Measurements from ENCODE around the gene CLEC12A.
"Not testable (repeated sequence)": the region's sequence is repeated elsewhere in the genome, so short reads cannot be mapped to it uniquely, and the experiment has no call there.

The CLEC12A gene

DNA sequence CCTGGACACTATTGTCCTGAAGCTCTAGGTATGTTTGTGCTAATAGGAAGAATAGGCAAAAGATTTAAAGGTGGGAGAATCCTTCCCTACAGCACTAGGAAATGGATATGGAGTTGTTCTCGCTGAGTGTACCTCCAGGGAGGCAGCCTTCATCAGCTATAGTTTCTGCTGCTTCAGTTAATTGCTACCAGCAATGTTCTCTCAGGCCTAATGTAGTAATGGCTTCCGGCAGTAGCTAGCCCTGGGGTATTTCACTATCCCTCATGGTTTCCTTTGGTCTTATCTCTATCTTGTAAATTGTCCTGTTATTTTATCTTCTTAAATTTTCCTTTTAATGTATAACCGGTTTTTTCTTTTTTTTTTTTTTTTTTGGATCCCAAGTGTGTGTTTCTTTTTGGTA lies 9.3 kb upstream of the CLEC12A start:
- in situ Hi-C loops (cut with MboI; ENCODE audit: low sequenced_read_pairs) = no loop called here

DNA sequence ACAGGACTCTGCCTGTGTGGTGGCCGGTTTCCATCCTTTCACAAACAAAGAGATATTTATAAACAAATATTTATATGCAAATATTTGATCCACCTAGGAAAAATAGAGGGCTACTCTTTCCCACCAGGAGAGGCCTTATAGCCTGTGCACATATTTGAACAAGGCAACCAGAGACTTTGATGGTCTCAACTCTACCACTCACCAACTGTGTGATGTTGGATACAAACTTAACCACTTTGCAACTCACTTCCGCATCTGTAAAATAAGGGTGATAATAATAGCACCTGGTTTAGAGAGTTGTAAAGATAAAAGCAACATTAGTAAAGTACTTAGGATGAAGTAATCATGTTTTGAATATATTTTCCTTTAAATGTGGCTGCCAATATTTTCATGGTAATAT lies 1.5 kb upstream of the CLEC12A start:
- in situ Hi-C loops (cut with MboI; ENCODE audit: low sequenced_read_pairs) = no loop called here

DNA sequence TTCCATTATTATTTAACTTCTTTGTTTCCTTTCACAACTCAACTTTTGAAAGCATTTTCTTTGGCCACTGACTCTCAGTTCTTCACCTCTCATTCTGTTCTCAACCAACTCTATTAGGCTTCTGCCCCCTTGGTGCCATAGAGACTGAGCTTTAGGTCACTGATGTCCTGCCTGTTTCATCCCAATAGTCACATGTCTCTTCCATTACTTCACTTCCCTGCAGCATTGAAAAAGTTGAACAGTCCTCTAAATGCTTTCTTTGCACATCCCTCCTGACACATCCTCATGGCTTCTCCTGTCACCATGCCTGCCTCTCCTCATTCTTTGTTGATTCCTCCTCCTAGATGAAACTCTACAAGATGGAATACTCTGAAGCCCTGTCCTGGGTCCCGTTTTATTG lies 2.7 kb downstream of the CLEC12A start:
- in situ Hi-C loops (cut with MboI; ENCODE audit: low sequenced_read_pairs) = no loop called here

DNA sequence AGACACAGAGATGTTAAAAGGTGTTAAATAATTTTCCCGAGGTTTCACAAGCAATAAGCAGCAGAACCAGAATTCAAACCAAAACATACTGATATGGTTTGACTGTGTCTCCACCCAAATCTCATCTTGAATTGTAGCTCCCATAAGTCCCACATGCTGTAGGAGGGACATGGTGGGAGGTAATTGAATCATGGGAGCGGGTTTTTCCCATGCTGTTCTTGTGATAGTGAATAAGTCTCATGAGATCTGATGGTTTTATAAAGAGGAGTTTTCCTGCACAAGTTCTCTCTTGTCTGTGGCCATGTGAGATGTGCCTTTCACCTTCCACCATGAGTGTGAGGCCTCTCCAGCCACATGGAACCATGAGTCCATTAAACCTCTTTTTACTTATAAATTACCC lies 3.5 kb downstream of the CLEC12A start:
- in situ Hi-C loops (cut with MboI; ENCODE audit: low sequenced_read_pairs) = not testable (repeated sequence)

DNA sequence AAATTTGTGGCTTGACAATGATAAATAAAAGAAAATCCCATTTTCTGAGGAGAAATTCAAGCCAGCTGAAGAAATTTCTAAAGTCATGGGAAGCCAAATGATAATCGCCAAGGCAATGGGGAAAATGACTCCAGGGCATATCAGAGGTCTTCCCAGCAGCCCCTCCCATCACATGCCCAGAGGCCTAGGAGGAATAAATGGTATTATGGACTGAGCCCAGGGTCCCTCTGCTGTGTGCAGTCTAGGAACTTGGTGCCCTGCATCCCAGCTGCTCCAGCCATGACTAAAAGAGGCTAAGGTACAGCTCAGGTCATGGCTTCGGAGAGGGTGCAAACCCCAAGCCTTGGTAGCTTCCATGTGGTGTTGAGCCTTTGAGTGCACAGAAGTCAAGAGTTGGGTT lies 4.4 kb downstream of the CLEC12A start:
- in situ Hi-C loops (cut with MboI; ENCODE audit: low sequenced_read_pairs) = no loop called here

DNA sequence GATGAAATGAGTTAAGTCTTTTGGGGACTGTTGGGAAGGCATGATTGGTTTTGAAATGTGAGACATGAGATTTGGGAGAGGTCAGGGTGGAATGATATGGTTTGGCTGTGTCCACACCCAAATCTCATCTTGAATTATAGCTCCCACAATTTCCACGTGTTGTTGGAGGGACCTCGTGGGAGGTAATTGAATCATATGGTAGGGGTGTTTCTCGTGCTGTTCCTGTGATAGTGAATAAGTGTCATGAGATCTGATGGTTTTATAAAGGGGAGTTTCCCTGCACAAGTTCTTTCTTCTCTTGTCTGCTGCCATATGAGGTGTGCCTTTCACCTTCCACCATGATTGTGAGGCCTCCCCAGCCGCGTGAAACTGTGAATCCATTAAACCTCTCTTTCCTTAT lies 5.4 kb downstream of the CLEC12A start:
- in situ Hi-C loops (cut with MboI; ENCODE audit: low sequenced_read_pairs) = not testable (repeated sequence)

DNA sequence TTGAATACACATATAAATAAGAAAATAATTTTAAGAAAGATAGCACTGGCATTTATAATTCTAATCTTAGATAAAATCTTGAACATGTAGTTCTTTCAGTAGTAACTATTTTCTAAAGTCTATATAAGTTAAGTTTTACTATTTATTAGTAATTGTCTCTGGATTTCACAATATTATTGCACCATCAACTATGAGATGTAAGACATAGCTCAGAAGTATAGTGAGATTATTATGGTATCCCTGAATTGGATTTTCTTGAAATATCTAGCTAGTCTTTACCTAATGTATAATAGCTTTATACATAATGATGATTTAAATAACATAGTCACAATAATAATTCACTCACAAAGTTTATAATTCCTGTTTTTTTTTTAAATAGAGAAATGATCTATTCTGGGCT lies 6.7 kb downstream of the CLEC12A start:
- in situ Hi-C loops (cut with MboI; ENCODE audit: low sequenced_read_pairs) = no loop called here

DNA sequence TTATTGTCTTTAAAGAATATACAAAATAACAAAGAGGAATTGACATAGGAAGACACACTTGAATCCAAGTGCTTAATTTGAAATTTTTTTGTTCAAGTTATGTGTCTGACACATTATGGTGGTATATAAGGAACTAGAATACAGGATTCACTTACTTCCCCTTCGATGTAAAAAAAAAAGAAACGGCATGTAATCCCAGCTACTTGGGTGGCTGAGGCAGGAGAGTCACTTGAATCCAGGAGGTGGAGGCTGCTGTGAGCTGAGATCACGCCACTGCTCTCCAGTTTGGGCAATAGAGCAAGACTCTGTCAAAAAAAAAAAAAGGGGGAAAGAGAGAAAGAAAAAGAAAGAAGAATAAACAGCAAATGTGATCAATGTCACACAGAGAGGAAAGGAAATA lies 8.9 kb downstream of the CLEC12A start:
- in situ Hi-C loops (cut with MboI; ENCODE audit: low sequenced_read_pairs) = no loop called here

DNA sequence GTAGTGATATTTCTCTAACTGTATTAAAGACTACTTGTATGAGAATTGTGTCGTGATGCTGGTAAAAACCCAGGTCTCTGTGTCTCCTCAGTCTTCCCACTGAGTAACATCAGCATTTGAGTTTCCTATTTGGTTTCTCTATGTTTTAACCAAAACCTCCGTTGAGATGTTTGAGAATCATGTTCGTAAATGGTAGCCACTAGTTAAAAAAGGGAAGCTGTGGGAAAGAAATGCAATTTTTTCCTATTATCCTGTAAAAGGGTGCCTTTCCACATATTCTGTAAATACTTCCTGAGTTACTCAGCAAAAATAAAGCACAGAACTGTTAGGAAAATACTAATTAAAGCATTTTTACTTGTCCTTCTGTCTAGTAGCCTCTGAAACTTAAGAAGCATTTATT lies 20.7 kb downstream of the CLEC12A start:
- in situ Hi-C loops (cut with MboI; ENCODE audit: low sequenced_read_pairs) = no loop called here

DNA sequence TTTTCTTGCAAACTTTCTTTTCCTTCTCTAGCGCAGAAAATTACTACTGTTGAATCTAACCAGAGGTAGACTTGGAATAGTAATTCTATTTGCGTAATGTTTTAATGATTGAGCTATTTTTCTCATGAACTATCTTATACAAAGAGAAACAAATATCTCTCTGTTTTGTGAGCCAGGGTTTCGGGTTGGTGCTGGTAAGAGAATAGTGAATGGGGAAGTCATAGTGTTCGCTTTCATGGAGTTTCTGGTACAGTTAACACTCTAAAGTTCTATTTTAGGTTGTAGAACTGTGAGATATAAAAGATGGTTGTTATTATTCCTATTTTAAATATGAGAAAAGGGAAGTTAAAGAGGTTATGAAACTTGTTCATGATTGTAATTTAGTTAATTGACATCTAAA lies 21.1 kb downstream of the CLEC12A start:
- in situ Hi-C loops (cut with MboI; ENCODE audit: low sequenced_read_pairs) = no loop called here

DNA sequence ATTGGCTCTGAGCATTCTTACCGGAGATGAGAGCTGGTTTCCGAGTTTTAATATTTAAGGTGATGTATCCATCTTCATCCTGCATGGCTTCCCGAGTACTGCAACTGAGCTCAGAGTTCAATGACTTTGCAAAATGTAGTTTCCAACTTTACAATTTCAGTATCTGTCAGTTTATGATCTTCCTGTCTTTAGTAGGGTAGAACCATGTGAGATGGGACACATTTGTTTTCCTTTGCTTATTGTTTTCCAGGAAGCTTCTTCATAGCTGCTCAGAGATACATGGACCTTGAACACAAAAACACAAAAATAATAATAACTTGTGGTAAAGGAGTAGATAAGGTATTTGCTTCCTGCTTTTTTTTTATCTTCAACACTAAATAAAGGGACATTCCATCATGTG lies 27.8 kb downstream of the CLEC12A start, which contains the start of gene CLEC1B:
Gene CLEC1B, minus strand, starts transcription at position 106 of the 400 bp plus-strand sequence. Its CDS starts 21 bp downstream, at position 85.
- in situ Hi-C loops (cut with MboI; ENCODE audit: low sequenced_read_pairs) = no loop called here

DNA sequence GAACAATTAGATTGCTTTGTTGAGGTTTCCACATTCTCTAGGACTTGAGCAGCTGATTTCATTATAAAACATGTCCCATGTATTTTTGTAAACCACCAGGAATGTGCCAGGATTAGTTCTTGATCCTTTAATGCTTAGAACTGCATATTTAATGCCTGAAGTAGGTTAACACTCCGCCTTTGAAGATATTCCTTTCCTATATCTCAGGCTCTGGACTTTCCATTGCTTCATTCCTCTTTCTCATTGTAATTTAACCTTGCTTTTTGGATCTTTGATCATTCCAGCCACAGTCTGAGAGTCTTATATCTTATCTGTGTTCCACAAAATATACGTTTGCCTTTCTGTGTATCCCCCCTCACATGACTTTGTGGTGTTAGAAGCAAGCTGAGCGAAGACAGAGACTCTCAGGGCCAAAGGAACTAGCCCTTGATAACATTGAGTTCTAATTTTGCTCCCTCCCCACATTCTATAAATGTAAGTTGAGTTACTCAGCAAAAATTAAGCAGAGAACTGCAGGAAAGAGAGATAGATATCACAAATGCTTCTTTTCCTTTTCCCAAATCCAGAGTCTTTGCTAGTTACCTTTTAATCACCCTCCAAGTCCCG lies 30.1 kb downstream of the CLEC12A start:
- in situ Hi-C loops (cut with MboI; ENCODE audit: low sequenced_read_pairs) = no loop called here

DNA sequence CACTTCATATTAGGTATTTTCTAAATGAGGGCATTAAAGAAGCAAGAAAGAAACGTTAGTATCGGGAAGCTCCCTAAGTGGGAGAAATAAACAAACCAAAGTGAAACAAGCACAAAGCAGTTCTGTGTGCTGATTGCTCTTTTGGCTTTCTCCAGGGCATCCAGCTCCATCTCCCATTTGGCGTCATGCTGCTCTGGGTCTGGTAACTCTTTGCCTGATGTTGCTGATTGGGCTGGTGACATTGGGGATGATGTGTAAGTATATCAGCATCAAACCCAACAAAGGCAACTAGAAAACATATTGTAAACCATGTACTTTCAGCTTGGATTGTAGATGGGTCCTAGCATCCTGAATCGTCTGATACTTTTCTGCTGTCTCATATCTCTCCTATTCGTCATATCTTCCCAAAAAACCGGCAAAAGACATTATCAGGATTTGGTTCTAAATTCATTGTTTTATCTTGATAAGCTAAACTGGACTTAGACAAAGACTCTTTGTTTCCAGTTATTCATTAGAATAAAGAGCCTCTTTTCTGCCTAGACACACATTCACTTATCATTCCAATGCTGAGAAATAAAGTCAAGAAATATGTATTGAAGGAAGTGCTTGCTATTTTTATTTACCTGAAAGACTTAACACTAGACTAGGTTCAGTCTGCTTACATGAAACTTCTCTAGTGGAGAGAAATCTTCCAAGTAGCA lies 41.6 kb downstream of the CLEC12A start:
- in situ Hi-C loops (cut with MboI; ENCODE audit: low sequenced_read_pairs) = no loop called here

DNA sequence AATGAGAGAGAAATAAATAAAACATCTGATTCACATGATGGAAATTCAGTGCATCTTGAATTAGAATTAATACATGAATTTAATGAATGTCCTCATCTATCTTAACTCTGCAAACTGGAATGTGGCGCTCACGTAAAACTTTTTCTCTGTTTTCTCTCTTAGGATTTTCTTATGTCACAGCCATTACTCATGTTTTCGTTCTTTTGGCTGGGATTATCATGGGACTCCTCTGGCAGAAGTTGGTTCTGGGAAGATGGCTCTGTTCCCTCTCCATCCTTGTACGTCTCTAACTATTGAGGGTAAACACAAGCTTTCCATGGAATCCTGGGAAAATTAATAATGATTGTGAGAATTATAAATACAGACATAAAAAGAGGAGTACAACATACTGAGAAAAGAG lies 44.2 kb downstream of the CLEC12A start:
- in situ Hi-C loops (cut with MboI; ENCODE audit: low sequenced_read_pairs) = no loop called here

DNA sequence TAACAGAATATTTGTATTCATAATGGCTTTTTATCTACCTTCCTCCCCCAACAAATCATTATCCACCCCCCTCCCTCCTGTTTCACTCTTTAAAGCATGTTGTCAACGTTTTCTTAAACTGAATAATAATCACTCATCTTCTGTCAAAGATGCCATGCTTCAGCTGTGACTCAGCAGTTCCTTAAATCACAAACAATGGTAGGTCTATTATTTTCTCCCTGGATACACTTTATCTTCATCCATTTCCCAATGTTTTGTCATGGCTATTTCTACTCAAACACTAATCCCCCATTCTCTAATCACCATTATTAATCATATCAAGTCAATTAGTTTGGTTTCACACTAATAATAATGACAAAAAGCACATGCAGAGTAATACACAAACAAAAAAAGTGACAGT lies 45.7 kb downstream of the CLEC12A start:
- in situ Hi-C loops (cut with MboI; ENCODE audit: low sequenced_read_pairs) = no loop called here

DNA sequence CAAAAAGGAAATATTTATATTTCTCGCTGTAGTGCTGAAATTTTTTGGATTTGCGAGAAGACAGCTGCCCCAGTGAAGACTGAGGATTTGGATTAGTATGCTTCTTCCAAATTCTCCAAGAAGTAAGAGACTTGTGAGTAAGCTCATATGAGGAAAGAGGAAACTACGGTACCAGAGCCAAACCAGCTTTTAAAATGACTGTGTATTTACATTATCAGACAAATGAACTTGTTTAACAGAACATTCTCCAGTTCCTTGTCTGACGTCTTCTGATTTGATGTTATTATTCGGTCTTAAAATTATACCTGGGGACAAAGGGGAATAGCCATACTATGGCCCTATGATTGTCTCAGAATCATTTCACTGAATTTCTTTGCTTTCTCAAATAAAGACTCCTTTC lies 47.2 kb downstream of the CLEC12A start:
- in situ Hi-C loops (cut with MboI; ENCODE audit: low sequenced_read_pairs) = no loop called here

DNA sequence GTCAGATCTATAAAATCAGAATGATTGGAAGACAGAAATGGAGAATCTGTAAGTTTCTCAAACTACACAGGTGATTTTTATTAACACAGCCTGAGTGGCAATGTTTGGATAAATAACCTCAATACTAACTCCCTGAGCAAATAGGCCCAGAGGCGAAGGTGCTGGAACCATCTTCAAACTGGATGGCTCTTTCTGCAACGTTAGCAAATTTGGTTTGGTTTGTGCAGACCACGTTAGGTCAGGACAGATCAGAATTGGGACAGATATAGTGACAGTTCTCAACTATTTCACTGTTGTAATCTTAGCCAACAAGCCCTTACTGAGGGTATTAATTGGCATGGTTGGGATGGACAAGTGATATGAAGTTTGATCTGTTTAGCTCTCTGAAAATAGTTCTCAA lies 50.1 kb downstream of the CLEC12A start:
- in situ Hi-C loops (cut with MboI; ENCODE audit: low sequenced_read_pairs) = no loop called here

DNA sequence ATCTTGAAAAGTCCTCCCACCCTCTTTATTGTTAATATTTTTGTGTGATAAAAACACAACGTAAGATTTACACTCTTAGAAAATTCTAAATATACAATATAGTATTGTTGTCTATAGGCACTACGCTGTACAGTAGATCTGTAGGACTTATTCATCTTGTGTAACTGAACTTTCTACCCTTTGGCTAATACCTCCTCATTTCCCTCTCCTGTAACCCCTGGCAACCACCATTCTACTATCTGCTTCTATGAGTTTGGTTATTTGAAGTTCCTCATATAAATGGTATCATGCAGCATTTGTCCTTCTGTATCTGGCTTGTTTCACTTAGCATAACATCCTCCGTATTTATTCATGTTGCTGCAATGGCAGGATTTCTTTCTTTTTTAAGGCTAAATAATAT lies 54.0 kb downstream of the CLEC12A start:
- in situ Hi-C loops (cut with MboI; ENCODE audit: low sequenced_read_pairs) = no loop called here

DNA sequence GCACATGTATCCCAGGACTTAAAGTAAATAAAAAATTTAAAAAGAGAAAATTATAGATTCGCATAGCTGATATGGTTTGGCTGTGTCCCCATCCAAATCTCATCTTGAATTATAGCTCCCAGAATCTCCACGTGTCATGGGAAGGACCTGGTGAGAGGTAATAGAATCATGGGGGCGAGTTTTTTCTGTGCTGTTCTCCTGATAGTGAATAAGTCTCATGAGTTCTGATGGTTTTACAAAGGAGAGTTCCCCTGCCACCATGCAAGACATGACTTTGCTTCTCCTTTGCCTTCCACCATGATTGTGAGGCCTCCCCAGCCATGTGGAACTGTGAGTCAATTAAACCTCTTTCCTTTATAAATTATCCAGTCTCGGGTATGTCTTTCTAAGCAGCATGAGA lies 55.5 kb downstream of the CLEC12A start:
- in situ Hi-C loops (cut with MboI; ENCODE audit: low sequenced_read_pairs) = not testable (repeated sequence)

DNA sequence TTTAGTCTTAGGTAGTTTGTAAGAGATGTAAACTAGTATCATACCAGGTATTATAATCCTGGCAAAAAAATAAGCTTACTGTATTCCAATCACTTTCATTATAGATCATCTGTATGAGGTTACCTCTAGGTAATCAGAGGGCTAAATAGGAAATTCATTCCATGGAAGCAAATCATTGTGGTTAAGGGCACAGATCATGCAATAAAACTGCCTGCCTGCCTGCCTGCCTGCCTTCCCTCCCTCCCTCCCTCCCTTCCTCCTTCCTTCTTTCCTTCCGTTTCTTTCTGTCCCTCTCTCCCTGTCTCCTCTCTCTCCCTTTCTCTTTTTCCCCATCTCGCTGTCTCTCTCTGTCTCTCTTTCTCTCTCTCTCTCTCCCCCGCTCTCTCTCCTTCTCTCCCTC lies 56.1 kb downstream of the CLEC12A start:
- in situ Hi-C loops (cut with MboI; ENCODE audit: low sequenced_read_pairs) = no loop called here

DNA sequence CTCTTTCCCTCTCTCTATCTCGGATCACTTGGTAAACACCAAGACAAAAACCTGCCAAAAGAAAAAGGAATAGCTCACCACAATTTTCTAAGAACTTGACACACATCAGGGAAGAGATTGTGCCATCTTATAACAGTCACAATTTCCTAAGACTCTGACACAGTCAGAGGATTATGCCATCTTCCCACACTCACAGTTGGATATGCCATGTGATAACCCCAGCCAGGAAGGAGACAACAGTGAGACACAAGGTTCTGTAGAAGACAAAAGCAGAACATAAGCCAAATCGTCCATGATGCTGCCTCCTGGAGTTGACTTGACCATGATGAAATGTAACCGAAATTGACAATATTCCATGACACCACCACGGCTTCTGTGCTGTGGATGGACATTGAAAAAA lies 56.5 kb downstream of the CLEC12A start:
- in situ Hi-C loops (cut with MboI; ENCODE audit: low sequenced_read_pairs) = no loop called here

DNA sequence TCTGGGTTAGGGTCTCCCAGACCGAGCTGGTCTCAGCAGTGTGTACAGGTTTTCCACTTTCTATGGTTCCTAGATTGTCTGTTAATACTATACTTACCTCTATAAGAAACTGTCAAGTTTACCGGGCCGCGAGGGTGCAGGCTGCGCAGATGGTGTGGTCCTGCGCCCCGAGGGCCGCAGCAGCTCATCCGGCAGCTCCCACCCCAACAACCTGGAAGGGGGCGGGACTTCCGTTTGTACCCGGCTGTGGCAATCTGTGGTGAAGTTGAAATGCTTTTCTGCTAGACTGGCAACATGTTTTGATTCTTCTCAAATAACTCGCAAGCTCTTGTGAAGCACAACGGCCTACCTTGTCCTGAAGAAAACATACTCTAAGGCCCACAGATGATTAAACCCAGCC lies 59.2 kb downstream of the CLEC12A start, which contains the start of gene CLEC9A:
Gene CLEC9A, plus strand, starts transcription at position 237 of the 400 bp plus-strand sequence. CDS start 22,006 bp downstream, outside the sequence.
- in situ Hi-C loops (cut with MboI; ENCODE audit: low sequenced_read_pairs) = no loop called here

DNA sequence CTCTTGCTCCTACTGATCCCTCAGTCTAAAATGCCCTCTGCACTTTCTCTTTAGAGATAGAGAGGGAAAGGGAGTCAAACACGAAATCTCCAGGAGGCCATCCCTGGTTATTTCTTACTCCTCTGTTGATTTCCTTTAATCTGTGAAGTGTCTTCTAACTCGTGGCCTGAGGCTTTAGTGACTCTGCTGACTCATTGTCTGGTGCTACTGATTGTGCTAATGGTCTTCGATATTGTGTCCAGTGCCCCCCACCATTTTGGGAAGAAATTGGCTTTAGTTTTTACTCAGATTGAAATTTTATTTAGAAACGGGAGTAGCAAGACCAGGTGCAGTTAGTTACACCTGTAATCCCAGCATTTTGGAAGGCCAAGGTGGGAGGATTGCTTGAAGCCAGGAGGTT lies 60.1 kb downstream of the CLEC12A start:
- in situ Hi-C loops (cut with MboI; ENCODE audit: low sequenced_read_pairs) = no loop called here
